GM12878 (cell line): ENCODE data around the gene ENOX2.

Source experiments
- EP300 ChIP-seq, 2 experiments: fragments of 150-350 bp in 1 of 2; IDR thresholded peaks; 2 replicates each; pipeline ENCODE4 v1.6.1; 2011 to 2012; ENCODE audit warnings: low read depth in 2 of 2, low read length in 2 of 2, borderline replicate concordance in 1 of 2, improper control_type of control experiment in 1 of 2, inconsistent platforms in 1 of 2; ENCODE audit not compliant: control insufficient read depth in 1 of 2
- EZH2 ChIP-seq: IDR thresholded peaks from 2 replicates; pipeline ENCODE4 v1.6.1; 2012; ENCODE audit warnings: low read depth, mild to moderate bottlenecking, control low read depth, inconsistent platforms, low read length, borderline replicate concordance; ENCODE audit not compliant: control insufficient read depth
- KAT2A ChIP-seq: conservative IDR thresholded peaks from 2 replicates; pipeline ENCODE4 v1.6.1; 2011; ENCODE audit warnings: low read depth, low read length; ENCODE audit not compliant: control insufficient read depth
- NRF1 ChIP-seq: conservative IDR thresholded peaks from 2 replicates; pipeline ENCODE4 v1.6.1; 2011; ENCODE audit warnings: mild to moderate bottlenecking, low read depth, low read length, improper control_type of control experiment
- SRF ChIP-seq, 2 experiments: IDR thresholded peaks; 2 replicates each; pipeline ENCODE4 v1.6.1; 2011; ENCODE audit warnings: low read depth in 2 of 2, low read length in 2 of 2, mild to moderate bottlenecking in 1 of 2, moderate library complexity in 1 of 2
- TF ChIP-seq, protein P1 (sequence below), 3 experiments: IDR thresholded peaks in 2 of 3; conservative IDR thresholded peaks in 1 of 3; 2 replicates each; pipeline ENCODE4 v1.5.1; 2011; ENCODE audit warnings: low read depth in 3 of 3, low read length in 3 of 3, mild to moderate bottlenecking in 3 of 3, control low read depth in 2 of 3, moderate library complexity in 2 of 3, inconsistent platforms in 1 of 3, mixed read lengths in 1 of 3; ENCODE audit not compliant: control insufficient read depth in 2 of 3, insufficient read depth in 1 of 3; ENCODE audit errors: extremely low read depth in 1 of 3

DNA sequence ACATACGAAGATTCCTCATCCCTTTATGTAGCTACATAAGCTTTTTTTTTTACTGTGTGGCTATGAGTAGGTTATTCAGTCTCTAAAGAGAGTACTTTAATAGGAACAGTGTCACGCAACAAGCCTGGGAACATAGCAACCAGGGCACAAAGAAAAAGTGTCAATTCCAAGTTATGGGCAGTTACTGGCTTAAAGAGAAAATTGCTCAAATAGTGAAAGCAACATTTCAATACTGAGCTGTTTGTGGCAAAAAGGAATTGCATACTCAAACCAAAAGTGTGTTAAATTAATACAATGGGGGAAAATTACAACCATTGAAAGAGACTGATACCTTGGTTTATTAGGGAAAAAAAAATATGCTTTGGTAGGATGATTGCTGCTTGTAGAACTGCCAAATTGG, 41.2 kb upstream of the ENOX2 start:
- no peak for TF ChIP-seq EZH2
- TF ChIP-seq KAT2A, result no peak
- no peak for TF ChIP-seq NRF1
- no peak for TF ChIP-seq SRF (IDR thresholded peaks at IDR 0.05; ENCODE audit: low read depth in 2 of 2, low read length in 2 of 2)
- TF ChIP-seq EP300 (IDR thresholded peaks at IDR 0.05; ENCODE audit: borderline replicate concordance in 1 of 2, control insufficient read depth in 1 of 2, low read depth in 2 of 2, low read length in 2 of 2), result no peak
- TF ChIP-seq, protein P1, sequence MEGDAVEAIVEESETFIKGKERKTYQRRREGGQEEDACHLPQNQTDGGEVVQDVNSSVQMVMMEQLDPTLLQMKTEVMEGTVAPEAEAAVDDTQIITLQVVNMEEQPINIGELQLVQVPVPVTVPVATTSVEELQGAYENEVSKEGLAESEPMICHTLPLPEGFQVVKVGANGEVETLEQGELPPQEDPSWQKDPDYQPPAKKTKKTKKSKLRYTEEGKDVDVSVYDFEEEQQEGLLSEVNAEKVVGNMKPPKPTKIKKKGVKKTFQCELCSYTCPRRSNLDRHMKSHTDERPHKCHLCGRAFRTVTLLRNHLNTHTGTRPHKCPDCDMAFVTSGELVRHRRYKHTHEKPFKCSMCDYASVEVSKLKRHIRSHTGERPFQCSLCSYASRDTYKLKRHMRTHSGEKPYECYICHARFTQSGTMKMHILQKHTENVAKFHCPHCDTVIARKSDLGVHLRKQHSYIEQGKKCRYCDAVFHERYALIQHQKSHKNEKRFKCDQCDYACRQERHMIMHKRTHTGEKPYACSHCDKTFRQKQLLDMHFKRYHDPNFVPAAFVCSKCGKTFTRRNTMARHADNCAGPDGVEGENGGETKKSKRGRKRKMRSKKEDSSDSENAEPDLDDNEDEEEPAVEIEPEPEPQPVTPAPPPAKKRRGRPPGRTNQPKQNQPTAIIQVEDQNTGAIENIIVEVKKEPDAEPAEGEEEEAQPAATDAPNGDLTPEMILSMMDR (IDR thresholded peaks at IDR 0.05 in 2 of 3, conservative IDR thresholded peaks at IDR 0.05 in 1 of 3; ENCODE audit: control insufficient read depth in 2 of 3, extremely low read depth in 1 of 3, insufficient read depth in 1 of 3, low read depth in 3 of 3, low read length in 3 of 3), result no peak
